Stromal cell of bone marrow (primary cell): ENCODE results near the gene TPRX2.
"Not testable (repeated sequence)": the region's sequence is repeated elsewhere in the genome, so short reads cannot be mapped to it uniquely, and the experiment has no call there.

Experiments
- DNase-seq: peaks from one replicate; pipeline ENCODE4 v3.0.0-alpha.2; 2012; ENCODE audit warnings: low read depth

TPRX2 gene

DNA sequence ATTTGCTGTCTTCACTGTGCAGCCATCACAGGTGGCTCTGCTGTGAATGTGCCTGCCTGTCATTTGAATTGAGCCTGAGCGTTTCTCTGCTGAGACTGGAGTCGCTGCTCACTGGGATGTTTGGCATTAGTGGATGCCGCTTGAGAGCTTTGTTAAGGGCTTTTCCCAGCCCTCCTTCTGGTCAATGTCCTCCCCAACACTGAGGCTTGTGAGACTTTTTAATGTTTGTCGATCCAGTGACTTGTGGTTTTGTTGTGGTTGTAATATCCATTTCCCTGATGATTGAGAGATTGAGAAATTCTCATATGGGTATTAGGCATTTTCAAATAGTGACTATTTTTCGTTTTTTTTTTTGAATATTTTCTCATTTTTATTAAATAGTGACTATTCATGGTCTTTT, 2.6 kb downstream of the TPRX2 start:
- no peak for DNase-seq

DNA sequence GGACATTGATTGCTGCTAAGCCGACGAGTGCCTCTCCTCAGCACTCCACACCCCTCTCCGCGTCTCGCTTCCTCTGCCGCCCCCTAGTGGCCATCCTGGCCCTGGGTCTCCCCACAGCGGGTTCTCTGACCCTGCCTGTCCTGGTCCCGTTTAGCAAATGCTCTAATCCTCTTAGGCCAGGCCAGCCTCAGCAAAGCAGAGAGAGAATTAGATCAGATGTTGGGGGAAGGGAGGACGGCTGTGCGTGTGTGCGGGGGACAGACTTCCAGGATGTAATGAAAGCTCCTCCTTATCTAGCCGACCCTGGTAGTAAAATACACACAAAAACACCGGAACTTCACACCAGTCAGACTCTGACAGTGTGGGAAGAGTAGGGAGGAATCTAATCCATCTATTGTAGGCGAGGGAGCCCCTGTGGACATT, 4.5 kb downstream of the TPRX2 start:
- peak; percentile 45 for DNase-seq

DNA sequence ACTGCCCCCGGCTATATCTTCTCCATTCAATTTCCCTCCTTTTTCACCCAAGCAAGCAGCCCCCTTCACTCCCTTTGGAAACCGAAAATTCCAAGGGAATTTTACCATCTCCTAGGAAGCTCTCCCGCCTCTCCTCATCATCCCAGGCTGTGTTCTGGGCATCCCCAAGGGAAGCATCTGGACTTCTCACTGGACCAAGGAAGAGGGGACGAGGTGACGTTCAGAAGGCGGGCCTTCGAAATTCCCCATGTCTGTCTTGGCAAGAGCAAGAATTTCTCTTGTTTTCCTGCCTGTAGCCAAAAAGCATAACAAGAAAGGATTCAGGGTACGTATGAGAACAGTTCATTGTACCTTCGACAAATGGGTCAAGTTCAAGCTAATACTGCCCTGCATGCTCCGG, 6.1 kb downstream of the TPRX2 start:
- no peak for DNase-seq

DNA sequence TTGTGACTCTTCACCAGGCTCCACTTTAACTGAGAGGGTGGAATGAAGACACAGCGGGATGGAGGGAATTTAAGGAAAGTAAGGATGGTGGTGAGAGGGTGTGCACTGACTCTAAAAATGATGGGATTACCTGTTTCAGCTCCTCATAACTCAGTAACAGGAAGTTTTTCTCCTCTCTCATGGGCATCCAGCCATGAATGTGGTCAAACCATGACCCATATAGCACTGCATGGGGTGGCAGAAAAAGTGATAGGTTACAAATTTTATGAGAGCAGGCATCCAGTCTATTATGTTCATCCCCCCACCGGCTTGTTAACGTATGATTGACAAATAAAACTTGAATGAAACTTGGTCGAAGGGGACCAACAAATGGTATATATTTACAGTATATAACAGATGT, 19.9 kb downstream of the TPRX2 start:
- no peak for DNase-seq

DNA sequence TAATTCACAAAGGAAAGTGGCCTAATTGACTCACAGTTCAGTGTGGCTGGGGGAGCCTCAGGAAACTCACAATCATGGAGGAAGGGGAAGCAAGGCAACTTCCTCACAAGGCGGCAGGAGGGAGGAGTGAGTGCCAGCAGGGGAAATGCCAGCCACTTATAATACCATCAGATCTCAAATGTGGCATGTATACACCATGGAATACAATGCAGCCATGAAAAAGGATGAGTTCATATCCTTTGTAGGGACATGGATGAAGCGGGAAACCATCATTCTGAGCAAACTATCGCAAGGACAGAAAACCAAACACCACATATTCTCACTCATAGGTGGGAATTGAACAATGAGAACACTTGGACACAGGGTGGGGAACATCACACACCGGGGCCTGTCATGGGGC, 20.4 kb downstream of the TPRX2 start:
- DNase-seq, result not testable (repeated sequence)

DNA sequence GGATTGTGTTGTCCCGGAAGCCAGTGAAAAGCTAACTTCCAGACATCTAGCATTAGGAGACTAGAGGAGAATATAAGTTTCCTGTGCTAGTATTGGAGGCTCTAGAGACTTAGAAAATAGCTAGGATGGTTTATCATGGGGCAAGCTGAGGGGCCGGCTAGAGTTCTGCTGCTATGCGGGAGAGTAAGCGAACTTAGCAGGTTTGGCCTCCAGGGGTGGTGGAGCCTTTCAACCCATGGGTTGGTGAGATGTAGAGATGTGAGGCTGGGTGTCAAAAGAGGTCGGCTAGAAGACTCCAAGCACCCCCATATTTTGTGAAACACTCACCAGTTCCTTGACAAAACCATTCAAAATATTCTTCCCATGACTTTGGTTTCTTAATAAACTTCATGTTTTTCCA, 22.7 kb downstream of the TPRX2 start:
- DNase-seq, result no peak

DNA sequence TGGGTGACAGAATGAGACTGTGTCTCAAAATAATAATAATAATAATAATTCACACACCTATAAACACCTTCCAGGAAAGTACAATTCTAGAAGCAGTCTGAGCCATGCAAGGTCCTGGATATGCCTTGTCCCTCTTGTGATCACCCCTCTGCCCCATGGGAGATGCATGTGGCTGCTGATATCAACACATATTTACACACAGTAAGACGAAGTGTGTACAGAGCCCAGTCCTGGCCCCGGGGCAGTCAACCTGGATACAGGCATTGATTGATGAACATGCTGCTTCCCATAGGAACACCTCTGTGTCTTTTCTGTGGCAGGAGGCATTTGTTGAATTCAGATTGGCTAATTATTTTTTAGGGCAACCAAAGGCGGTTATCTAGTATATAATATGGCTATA, 23.9 kb downstream of the TPRX2 start:
- no peak for DNase-seq

DNA sequence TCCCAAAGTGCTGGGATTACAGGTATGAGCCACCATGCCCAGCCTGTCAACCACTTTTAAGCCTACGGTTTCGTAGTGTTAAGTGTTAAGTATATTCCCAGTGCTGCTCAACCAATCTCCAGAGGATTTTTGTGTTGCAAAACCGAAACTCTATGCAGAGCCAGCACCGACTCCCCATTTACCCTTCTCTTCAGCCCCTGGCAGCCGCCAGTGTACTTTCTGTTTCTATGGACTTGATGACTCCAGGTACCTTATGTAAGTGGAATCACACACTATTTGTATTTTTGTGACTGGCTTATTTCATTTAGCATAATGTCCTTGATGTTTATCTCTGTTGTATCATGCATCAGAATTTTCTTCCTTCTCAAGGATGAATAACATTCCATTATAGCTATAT, 26.0 kb downstream of the TPRX2 start:
- no peak for DNase-seq

DNA sequence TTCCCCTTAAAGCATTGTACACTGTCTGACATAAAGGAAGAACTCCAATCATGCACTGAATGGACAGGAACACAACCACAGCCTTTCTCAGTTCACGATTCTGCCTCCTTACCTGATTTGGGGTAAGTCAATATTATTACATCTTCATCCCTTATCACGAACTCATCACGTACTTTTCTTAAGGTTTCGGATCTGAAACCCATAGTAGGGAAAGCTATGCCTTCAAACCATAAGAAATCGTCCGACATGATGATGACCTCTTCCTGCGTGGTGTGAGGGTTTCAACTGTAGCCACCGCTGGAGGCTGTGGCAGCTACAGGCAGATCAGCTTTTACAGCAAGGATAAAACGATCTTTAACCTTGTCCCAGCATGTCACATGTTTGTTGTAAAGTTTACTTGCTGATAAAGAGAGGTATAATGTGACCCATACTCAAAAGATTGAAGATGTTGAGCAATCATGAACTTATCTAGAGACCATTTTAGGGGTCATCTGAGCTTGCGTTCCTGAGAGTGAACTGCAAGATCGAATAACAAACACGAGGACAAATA, 27.1 kb downstream of the TPRX2 start, which contains the start of gene SULT2A1:
TSS of gene SULT2A1 (minus strand) at position 306 of the 550 bp plus-strand sequence. CDS start at position 248, 58 bp downstream.
- DNase-seq, result no peak

DNA sequence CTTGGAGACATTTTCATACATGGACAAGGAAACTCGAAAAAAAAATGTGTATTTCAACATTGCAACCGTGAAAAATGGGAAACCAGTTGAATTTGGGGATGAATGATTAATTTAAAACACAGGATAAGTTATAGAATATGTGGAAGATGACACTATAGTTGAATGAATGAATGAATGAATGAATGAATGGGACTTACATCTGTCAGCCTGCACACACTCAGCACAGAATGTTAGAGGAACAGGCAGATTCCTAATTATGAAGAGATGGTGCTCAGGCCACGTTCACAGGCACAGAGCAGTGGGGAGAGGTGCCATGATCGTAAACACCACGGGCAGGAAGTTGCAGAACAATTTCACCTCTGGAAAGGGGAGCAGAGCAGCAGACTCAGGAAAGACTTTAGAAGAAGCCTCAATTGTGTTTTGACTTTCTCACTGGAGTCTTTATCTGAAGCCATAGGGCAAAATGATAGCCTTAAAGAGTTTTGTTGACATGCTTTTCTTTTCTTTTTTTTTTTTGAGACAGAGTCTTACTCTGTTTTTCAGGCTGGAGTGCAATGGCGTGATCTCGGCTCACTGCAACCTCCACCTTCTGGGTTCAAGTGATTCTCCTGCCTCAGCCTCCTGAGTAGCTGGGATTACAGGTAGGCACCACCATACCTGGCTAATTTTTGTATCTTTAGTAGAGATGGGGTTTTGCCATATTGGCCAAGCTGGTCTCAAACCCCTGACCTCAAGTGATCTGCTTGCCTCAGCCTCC, 32.0 kb downstream of the TPRX2 start:
- no peak for DNase-seq

DNA sequence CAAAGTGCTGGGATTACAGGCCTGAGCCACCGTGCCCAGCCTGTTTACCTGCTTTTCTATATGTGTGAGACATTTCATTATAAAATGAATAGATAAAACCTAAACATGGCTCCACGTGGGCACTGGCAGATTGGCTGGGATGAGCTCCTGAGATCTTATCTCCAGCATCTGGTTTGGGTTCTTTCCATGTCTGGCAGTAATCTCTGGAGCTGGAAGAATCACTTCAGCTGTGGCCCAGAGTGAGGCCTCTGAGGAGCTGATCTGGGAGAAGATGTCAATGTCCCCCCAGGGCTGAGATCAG, 32.5 kb downstream of the TPRX2 start:
- no peak for DNase-seq

DNA sequence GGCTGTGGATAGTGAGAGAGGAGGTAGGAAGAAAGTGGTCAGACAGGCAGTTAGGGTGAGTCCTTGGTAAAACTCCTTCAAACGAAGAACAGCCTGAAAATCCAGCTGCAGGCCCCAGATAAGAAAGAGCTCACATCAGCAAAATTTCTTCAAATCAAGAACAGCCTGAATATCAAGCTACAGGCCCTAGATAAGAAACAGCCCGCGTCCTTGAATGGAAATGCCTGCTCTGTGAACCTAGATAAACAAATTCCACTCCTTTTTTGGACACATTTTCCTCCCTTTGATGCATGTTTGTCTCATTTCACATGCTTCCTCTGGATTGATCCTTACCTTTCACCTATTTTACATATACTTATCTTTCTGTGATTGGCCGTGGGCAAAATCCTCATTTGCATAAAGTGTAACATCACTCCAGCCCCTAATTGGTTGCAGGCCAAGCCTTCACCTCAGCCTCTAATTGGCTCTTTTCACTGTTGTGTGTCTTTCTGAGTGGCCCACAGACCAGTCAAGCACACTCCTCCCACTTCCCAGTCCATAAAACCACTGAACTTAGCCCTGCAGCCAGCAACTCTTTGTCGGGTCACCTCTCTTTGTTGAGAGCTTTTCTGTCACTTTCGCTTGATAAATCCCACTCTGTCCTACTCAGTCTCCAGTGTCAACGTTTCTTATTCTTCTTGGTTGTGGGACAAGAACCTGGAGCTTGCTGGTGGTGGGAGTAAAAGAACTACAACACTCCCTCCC, 33.1 kb downstream of the TPRX2 start:
- DNase-seq, result no peak

DNA sequence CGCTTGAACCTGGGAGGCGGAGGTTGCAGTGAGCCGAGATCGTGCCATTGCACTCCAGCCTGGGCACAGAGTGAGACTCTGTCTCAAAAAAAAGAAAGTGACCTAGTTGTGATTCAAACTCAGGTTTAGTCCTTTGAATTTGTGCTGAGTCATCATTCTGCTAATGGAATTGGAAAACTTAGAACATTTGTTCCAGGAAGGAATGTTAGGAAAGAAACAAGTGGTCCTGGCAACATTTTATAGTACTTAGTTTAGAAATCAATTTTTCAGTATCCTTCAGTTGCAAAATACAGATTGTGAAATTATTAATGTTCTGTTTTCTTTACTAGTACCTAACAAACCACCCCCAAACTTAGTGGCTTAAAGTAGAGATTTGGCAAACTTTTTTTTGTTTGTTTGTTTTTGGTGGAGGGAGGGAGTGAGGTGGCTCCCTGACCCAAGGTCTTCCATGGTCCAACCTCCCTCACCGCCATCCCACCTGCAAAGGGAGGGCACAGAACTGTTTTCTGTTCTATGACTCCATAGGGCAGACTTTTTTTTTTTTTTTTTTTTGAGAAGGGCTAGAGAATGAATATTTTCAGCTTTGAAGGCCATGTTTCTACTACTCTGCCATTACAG, 36.2 kb downstream of the TPRX2 start:
- DNase-seq, result no peak

DNA sequence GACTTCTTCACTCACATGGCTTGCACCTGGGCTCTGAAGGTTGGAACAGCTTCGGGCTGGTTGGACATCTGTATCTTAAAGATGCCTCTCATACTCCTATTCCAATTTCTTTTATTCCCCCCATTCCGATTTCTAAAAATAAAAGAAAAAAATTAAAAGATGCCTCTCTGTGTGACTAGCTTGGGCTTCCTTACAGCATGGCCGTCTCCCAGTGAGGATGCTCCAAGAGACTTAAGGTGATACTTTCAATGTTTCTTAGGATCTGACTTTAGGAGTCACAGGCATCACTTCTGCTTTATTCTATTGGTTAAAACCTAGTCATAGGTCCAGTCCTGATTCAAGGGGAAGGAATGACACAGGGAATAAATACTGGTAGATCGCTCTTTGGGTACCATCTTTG, 37.0 kb downstream of the TPRX2 start:
- no peak for DNase-seq

DNA sequence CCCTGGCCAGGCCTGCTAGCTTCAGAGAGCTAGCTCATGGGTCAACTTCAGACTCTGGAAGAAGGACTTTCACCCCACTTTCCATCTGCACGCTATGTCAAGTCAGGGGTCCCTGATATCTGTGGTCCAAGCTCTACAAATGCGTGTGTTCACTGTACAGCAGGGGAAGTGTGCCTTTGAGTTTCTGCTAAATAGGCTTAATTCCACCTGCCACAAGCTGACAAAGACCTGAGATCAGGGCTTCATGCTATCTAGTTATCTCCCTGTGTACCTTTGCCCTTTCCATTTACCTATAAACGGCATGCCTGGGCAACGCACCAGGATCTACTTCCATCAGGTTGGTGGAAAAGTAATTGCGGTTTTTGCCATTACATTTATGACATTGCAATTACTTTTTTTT, 37.7 kb downstream of the TPRX2 start:
- no peak for DNase-seq

DNA sequence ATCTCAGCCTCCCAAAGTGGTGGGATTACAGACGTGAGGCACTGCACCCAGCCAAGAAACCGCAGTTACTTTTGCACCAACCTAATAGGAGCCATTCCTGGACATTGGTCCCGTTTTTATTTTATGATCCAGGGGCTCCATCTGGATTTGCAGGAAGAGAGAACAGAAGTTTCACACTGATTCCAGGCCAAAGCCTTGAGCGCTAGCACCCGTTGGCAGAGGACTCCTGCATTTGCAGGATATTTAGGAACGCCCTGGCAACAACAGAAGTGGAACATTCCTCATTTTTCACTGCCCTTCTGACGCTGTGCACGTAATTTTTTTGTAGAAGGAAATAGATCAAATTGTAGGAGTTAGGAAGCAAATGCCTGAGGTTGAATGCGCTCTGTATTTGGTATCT, 38.8 kb downstream of the TPRX2 start:
- DNase-seq, result no peak

DNA sequence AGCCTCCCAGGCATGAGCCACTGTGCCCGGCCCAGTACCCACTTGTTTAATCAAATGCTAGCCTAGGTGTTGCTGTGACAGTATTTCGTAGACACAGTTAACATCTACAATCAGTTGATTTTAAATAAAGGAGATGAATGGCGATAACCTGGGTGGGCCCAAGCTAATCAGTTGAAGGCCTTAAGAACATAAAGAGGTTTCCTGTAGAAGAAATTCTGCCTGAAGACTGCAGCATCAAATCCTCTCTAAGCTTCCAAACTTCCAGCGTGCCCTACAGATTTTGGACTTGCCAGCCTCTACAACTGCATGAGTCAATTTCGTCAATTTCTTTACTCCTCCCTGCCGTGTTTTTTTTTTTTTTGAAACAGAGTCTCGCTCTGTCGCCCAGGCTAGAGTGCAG, 40.3 kb downstream of the TPRX2 start:
- no peak for DNase-seq

DNA sequence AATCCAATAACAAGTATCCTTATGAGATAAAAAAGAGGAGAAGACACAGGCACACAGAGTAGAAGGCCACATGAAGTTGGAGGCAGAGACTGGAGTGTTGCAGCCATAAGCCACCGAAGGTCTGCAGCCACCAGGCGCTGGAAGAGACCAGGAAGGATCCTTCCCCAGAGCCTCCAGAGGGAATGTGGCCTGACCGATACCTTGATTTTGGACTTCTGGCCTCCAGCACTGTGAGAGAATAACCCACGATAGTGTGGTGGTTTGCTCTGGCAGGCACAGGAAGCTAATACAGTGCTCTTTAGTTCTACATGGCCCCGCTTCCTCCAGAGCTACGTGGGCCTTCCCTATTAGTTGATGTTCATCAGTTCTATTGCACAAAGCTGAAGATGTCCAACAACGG, 42.3 kb downstream of the TPRX2 start:
- DNase-seq, result no peak

DNA sequence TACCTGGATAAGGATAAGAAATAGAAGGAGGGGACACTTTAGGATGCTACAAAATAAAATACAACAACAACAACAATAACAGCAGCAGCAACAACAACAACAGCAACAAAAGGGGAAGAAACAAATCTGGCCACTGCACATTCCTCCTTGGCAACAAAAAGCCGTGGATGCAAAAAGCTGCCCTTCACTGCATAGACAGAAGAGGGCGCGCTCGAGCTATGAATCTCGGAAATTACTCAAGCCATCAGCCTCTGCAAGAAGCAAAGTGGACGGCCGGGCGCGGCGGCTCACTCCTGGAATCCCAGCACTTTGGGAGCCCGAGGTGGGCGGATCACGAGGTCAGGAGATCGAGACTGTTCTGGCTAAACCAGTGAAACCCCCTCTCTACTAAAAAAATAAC, 50.3 kb downstream of the TPRX2 start:
- DNase-seq, result not testable (repeated sequence)

DNA sequence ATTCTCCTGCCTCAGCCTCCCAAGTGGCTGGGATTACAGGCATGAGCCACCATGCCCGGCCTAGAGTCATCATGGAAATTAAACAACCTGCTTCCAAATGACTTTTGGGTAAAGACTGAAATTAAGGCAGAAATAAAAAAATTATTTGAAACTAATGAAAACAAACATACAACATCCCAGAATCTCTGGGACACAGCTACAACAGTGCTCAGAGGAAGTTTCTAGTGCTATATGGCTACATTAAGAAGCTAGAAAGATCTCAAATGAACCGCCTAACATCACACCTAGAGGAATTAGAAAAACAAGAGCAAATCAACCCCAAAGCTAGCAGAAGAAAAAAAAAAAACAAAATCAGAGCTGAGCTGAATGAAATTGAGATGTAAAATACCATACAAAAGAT, 51.2 kb downstream of the TPRX2 start:
- DNase-seq, result not testable (repeated sequence)
